Spleen (tissue), 11 donors: ENCODE measurements around the gene SNX5. TPM values are rescaled to one million over a fixed set of nuclear protein-coding genes. Genes with fewer than 3 reads are reported as not detected.

Experiments
- DNase-seq: peaks from one replicate; pipeline ENCODE4 v3.0.0-alpha.2; 2020
- H3K27ac ChIP-seq, 8 donors: fragments of 200-600 bp; sonication (generic) in 7 of 8; 1 replicate in 4 of 8; 2 replicates in 4 of 8; pipeline versions ENCODE4 v1.5.0 to v1.8.0; 2016 to 2021; ENCODE audit warnings: inconsistent platforms in 4 of 8, mild to moderate bottlenecking in 4 of 8, moderate library complexity in 1 of 8
- H3K27me3 ChIP-seq, 7 donors: fragments of 200-600 bp; sonication (generic) in 6 of 7; replicated peaks in 1 of 7; 1 replicate in 4 of 7; 2 replicates in 3 of 7; pipeline versions ENCODE4 v1.5.0 to v1.8.0; 2016 to 2021; ENCODE audit warnings: inconsistent platforms in 3 of 7, mild to moderate bottlenecking in 1 of 7
- H3K36me3 ChIP-seq, 6 donors: fragments of 200-600 bp; sonication (generic) in 5 of 6; 1 replicate in 4 of 6; 2 replicates in 2 of 6; pipeline versions ENCODE4 v1.5.0 to v1.8.0; 2016 to 2021; ENCODE audit warnings: inconsistent platforms in 2 of 6
- H3K4me1 ChIP-seq, 6 donors: fragments of 200-600 bp; sonication (generic) in 5 of 6; 1 replicate in 3 of 6; 2 replicates in 3 of 6; pipeline versions ENCODE4 v1.5.0 to v1.8.0; 2016 to 2021; ENCODE audit warnings: inconsistent platforms in 3 of 6
- H3K4me3 ChIP-seq, 8 donors: fragments of 200-600 bp; sonication (generic) in 7 of 8; 1 replicate in 4 of 8; 2 replicates in 4 of 8; pipeline versions ENCODE4 v1.5.0 to v1.8.0; 2016 to 2021; ENCODE audit warnings: inconsistent platforms in 4 of 8, mild to moderate bottlenecking in 4 of 8, moderate library complexity in 2 of 8
- H3K9me3 ChIP-seq, 8 donors: fragments of 200-600 bp; sonication (generic) in 7 of 8; 1 replicate in 4 of 8; 2 replicates in 4 of 8; pipeline versions ENCODE4 v1.5.0 to v1.8.0; 2016 to 2021; ENCODE audit warnings: inconsistent platforms in 4 of 8
- POLR2A ChIP-seq, 3 donors: fragments of 450-650 bp; IDR thresholded peaks; one replicate each; pipeline ENCODE4 v1.5.1; 2017; ENCODE audit warnings: antibody characterized with exemption in 3 of 3, mild to moderate bottlenecking in 1 of 3
- POLR2AphosphoS5 ChIP-seq, 3 donors: sonication (generic); formaldehyde crosslinking; IDR thresholded peaks; one replicate each; pipeline ENCODE4 v1.5.1; 2017; ENCODE audit warnings: antibody characterized with exemption in 3 of 3
- WGBS, 5 donors: extraction: QIAGEN DNeasy Blood & Tissue Kit in 3 of 5; methylation state at CpG; one replicate each; pipeline versions ENCODE4 v1.1.5 to v1.1.7; 2013 to 2018; 5-methylcytosine and 5-hydroxymethylcytosine counted together
- intact Hi-C: fragments of 100-400 bp; cut with DNase I; formaldehyde crosslinking; loops from one replicate; pipeline ENCODE4 v1.15.0; 2023; ENCODE audit warnings: low total_unique reads
- polyA plus RNA-seq, 3 donors: library from polyadenylated mRNA; stranded (reverse); fragments of 200-250 nt; gene quantifications; one replicate each; pipeline ENCODE4 v1.2.1, GENCODE V29; 2013
- total RNA-seq, 7 donors: library from RNA; depleted of rRNA in 3 of 7; stranded (reverse); fragments of >200 nt in 3 of 7; fragmentation: NEBNext Ultra II Directional in 4 of 7; extraction: Animal tissue kit (Norgen Biotek cat#: 25700) in 4 of 7; gene quantifications; one replicate each; pipeline versions ENCODE4 v1.1.0 to v1.2.1, GENCODE V29; 2016 to 2021
- TF ChIP-seq, protein P1 (sequence below), 11 experiments: fragments of 200-600 bp in 7 of 11; fragments of 450-650 bp in 4 of 11; sonication (generic) in 4 of 11; IDR thresholded peaks in 8 of 11; conservative IDR thresholded peaks in 3 of 11; 1 replicate in 7 of 11; 2 replicates in 4 of 11; pipeline versions ENCODE4 v1.4.0 to v1.8.0; 2016 to 2021; ENCODE audit warnings: antibody characterized with exemption in 11 of 11, inconsistent platforms in 4 of 11, mild to moderate bottlenecking in 1 of 11
- donor health status: healthy with polysubstance abuse.
- donor health status: DM: no; HTN: no; CAD: no; lungs with moderate emphysema.
- donor health status: DM: no; HTN: no; CAD: no.
- donor health status: Bipolar disorder and iron deficiency.
- donor health status: healthy.
- donor health status: DM: no; HTN: no; CAD: no.
- donor health status: DM: yes; HTN: yes; CAD: no.

Gene SNX5
- total and polyA plus RNA-seq, 10 donors: 126 to 261 (median 175) TPM

DNA sequence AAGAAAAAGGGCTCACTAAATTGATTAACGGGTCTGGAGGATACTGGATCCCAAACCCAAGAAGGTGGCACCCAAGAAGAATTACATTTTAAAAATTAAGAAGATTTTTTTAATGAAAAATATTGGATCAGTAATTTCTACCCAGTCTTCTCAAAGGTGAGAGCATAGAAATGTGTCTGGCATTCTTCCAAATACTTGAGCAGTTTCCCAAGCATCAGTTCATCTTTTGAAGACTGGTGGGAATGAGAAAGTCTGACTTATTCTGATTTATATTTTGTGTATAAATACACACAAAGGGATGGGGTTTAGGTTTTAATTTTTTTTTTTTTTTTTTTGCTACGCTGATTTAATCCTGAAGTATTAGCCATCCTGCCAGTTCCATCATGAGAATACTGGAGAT, 3.5 kb upstream of the SNX5 start:
- peak overlapping the region in 7 of 8 donors; percentile 95 to 99 (median 98) for H3K27ac ChIP-seq
- WGBS, 5 donors: 61 to 81% (median 72%) methylated on average over 2 of the region's 2 CpGs

DNA sequence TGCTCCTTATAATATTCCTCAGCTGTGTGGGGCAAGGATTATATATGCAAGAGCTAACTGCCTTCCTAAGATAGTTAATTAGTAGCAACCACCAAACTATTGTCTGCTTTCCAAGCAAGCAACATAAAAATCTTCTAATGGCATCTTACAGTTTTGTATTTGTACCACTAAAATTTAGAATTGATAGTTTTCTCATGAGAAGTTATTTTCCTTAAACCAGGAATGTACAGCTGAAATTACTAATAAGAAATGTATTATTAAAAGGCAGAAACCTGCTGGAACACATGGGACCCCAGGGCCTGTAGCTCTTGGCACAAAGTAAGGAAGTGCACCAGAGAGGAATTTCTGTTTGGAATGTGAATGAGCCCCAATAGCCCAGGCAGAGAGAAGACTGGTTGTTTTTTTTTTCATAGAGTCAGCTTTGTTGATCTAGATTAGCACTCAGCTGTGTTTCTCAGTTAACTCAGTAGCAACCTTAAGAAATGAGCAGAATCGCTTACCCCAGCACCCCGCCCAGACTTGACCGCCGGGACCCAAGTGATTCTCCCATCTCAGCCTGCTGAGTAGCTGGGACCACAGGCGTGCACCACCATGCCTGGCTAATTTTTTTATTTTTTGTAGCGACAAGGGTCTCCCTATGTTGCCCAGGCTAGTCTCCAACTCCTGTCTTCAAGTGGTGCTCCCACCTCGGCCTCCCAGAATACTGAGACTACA, 2.9 kb upstream of the SNX5 start:
- Histone ChIP-seq H3K27ac (peak overlapping the region in 7 of 8 donors; percentile 95 to 99 (median 98)), H3K4me3 (peak overlapping the region in 7 of 8 donors; percentile 76 to 94 (median 87)), H3K27me3 (no peaks in the 10 kb centered on the region), H3K4me1 (peaks cover 24 to 73% (median 60%) of the 10 kb centered on the region in 6 donors), H3K36me3 (peaks cover 0 to 15% (median 10%) of the 10 kb centered on the region in 6 donors), H3K9me3 (no peaks in the 10 kb centered on the region)
- 37 to 72% (median 70%) methylated on average over 7 of the region's 7 CpGs for WGBS, 5 donors
- no peak for TF ChIP-seq POLR2AphosphoS5 (IDR thresholded peaks at IDR 0.05)
- TF ChIP-seq, protein P1, sequence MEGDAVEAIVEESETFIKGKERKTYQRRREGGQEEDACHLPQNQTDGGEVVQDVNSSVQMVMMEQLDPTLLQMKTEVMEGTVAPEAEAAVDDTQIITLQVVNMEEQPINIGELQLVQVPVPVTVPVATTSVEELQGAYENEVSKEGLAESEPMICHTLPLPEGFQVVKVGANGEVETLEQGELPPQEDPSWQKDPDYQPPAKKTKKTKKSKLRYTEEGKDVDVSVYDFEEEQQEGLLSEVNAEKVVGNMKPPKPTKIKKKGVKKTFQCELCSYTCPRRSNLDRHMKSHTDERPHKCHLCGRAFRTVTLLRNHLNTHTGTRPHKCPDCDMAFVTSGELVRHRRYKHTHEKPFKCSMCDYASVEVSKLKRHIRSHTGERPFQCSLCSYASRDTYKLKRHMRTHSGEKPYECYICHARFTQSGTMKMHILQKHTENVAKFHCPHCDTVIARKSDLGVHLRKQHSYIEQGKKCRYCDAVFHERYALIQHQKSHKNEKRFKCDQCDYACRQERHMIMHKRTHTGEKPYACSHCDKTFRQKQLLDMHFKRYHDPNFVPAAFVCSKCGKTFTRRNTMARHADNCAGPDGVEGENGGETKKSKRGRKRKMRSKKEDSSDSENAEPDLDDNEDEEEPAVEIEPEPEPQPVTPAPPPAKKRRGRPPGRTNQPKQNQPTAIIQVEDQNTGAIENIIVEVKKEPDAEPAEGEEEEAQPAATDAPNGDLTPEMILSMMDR (IDR thresholded peaks at IDR 0.05 in 8 of 11, conservative IDR thresholded peaks at IDR 0.05 in 3 of 11): no peak
- no peak for TF ChIP-seq POLR2A (IDR thresholded peaks at IDR 0.05)
- intact Hi-C loops: no loop called here
- DNase-seq: no peak

More for the DNA sequence above, 3.5 kb upstream of the SNX5 start:
- H3K4me1 ChIP-seq: peaks cover 24 to 66% (median 53%) of the 10 kb centered on the region in 6 donors
- peak overlapping the region in 7 of 8 donors; percentile 76 to 94 (median 87) for H3K4me3 ChIP-seq
- TF ChIP-seq, protein P1 (IDR thresholded peaks at IDR 0.05 in 8 of 11, conservative IDR thresholded peaks at IDR 0.05 in 3 of 11): no peak
- TF ChIP-seq POLR2AphosphoS5 (IDR thresholded peaks at IDR 0.05): no peak
- TF ChIP-seq POLR2A (IDR thresholded peaks at IDR 0.05): no peak
- no peaks in the 10 kb centered on the region for H3K27me3 ChIP-seq
- intact Hi-C loops: no loop called here
- no peak for DNase-seq
- H3K36me3 ChIP-seq: peaks cover 0 to 22% (median 13%) of the 10 kb centered on the region in 6 donors
- H3K9me3 ChIP-seq: no peaks in the 10 kb centered on the region

GRCh38 chr20:17969884-17970409, 1.4 kb upstream of the SNX5 start:
- peak; percentile 89 for DNase-seq
- Histone ChIP-seq H3K27ac (peak overlapping the region; percentile 95 to 99 (median 98)), H3K27me3 (no peaks in the 10 kb centered on the region), H3K36me3 (no peaks in the 10 kb centered on the region), H3K4me1 (peaks cover 26 to 85% (median 73%) of the 10 kb centered on the region in 6 donors), H3K9me3 (no peaks in the 10 kb centered on the region), H3K4me3 (peak overlapping the region; percentile 76 to 94 (median 89))
- intact Hi-C loops: no loop called here
- TF ChIP-seq POLR2AphosphoS5 (IDR thresholded peaks at IDR 0.05) (peak in 2 of 3 donors; percentile 78 to 89), POLR2A (IDR thresholded peaks at IDR 0.05) (peak in 1 of 3 donors; percentile 72)
- TF ChIP-seq, protein P1 (IDR thresholded peaks at IDR 0.05 in 8 of 11, conservative IDR thresholded peaks at IDR 0.05 in 3 of 11): no peak
- WGBS, 5 donors: 3 to 8% (median 5%) methylated on average over 9 of the region's 9 CpGs

GRCh38 chr20:17969278-17969883, 787 bp upstream of the SNX5 start:
- 0 to 1% (median 0%) methylated on average over 18 to 28 of the region's 28 CpGs for WGBS, 5 donors
- DNase-seq: no peak

More at GRCh38 chr20:17969278-17969883, 787 bp upstream of the SNX5 start:
- Histone ChIP-seq H3K27ac (peak overlapping the region; percentile 95 to 99 (median 98)), H3K27me3 (no peaks in the 10 kb centered on the region), H3K4me3 (peak overlapping the region; percentile 76 to 94 (median 89)), H3K4me1 (peaks cover 31 to 85% (median 75%) of the 10 kb centered on the region in 6 donors), H3K9me3 (no peaks in the 10 kb centered on the region), H3K36me3 (no peaks in the 10 kb centered on the region)
- TF ChIP-seq, protein P1 (IDR thresholded peaks at IDR 0.05 in 8 of 11, conservative IDR thresholded peaks at IDR 0.05 in 3 of 11): no peak
- TF ChIP-seq POLR2AphosphoS5 (IDR thresholded peaks at IDR 0.05) (no peak), POLR2A (IDR thresholded peaks at IDR 0.05) (no peak)
- intact Hi-C loops: no loop called here
